Mucosa of rectum (tissue), 2 donors: ENCODE measurements around the gene MTCL1.
A peak's percentile ranks its signal among the peaks of the same experiment; 100 is the strongest.

ENCODE experiments used
- H3K27ac ChIP-seq, 2 donors: one replicate each; pipeline ENCODE4 v1.7.0; 2013; ENCODE audit warnings: inconsistent platforms in 2 of 2, low read depth in 2 of 2, low read length in 2 of 2
- H3K27me3 ChIP-seq, 2 donors: one replicate each; pipeline ENCODE4 v1.7.0; 2013; ENCODE audit warnings: low read length in 2 of 2; ENCODE audit not compliant: control insufficient read depth in 2 of 2, insufficient read depth in 2 of 2
- H3K36me3 ChIP-seq, 2 donors: one replicate each; pipeline ENCODE4 v1.7.0; 2013; ENCODE audit warnings: low read length in 2 of 2; ENCODE audit not compliant: control insufficient read depth in 2 of 2, insufficient read depth in 2 of 2
- H3K4me1 ChIP-seq, 2 donors: one replicate each; pipeline ENCODE4 v1.7.0; 2013; ENCODE audit warnings: low read length in 2 of 2, mild to moderate bottlenecking in 1 of 2; ENCODE audit not compliant: control insufficient read depth in 2 of 2, insufficient read depth in 2 of 2
- H3K4me3 ChIP-seq, 2 donors: one replicate each; pipeline ENCODE4 v1.7.0; 2013; ENCODE audit warnings: low read length in 2 of 2
- H3K9ac ChIP-seq, 2 donors: one replicate each; pipeline ENCODE4 v1.7.0; 2013; ENCODE audit warnings: low read length in 2 of 2, low read depth in 1 of 2, mild to moderate bottlenecking in 1 of 2
- H3K9me3 ChIP-seq, 2 donors: one replicate each; pipeline ENCODE4 v1.7.0; 2013; ENCODE audit warnings: low read length in 2 of 2; ENCODE audit not compliant: control insufficient read depth in 2 of 2
- donor health status: healthy.
- donor health status: Normal muscosa, but diverticular disease.

The MTCL1 gene

GRCh38 chr18:8799596-8800441 lies 94.5 kb downstream of the MTCL1 start:
- peak overlapping the region in 1 of 2 donors; percentile 45 for H3K27ac ChIP-seq
- no peaks in the 10 kb centered on the region for H3K9me3 ChIP-seq
- no peak overlapping the region for H3K4me3 ChIP-seq
- no peaks in the 10 kb centered on the region for H3K27me3 ChIP-seq
- H3K36me3 ChIP-seq: no peaks in the 10 kb centered on the region
- H3K4me1 ChIP-seq: peaks cover 12 to 22% of the 10 kb centered on the region in 2 donors
- no peak overlapping the region for H3K9ac ChIP-seq

GRCh38 chr18:8800445-8800844 lies 95.1 kb downstream of the MTCL1 start:
- H3K27ac ChIP-seq: peak overlapping the region in 1 of 2 donors; percentile 35

GRCh38 chr18:8800876-8801262 lies 95.5 kb downstream of the MTCL1 start:
- Histone ChIP-seq H3K27me3 (no peaks in the 10 kb centered on the region), H3K27ac (peak overlapping the region in 1 of 2 donors; percentile 35), H3K4me3 (no peak overlapping the region), H3K9me3 (no peaks in the 10 kb centered on the region), H3K9ac (no peak overlapping the region), H3K36me3 (no peaks in the 10 kb centered on the region), H3K4me1 (peaks cover 6 to 16% of the 10 kb centered on the region in 2 donors)

More at GRCh38 chr18:8800445-8800844, 95.1 kb downstream of the MTCL1 start:
- Histone ChIP-seq H3K36me3 (no peaks in the 10 kb centered on the region), H3K9ac (no peak overlapping the region), H3K9me3 (no peaks in the 10 kb centered on the region), H3K27me3 (no peaks in the 10 kb centered on the region), H3K4me3 (no peak overlapping the region), H3K4me1 (peaks cover 8 to 19% of the 10 kb centered on the region in 2 donors)

- Histone ChIP-seq H3K27me3 (no peaks in the 10 kb centered on the region), H3K4me1 (peaks cover 6 to 16% of the 10 kb centered on the region in 2 donors), H3K9me3 (no peaks in the 10 kb centered on the region), H3K36me3 (no peaks in the 10 kb centered on the region), H3K9ac (no peak overlapping the region), H3K27ac (peak overlapping the region in 1 of 2 donors; percentile 35), H3K4me3 (no peak overlapping the region)
These were observed 96.0 kb downstream of the MTCL1 start for GRCh38 chr18:8801263-8801901.

- H3K36me3 ChIP-seq: no peaks in the 10 kb centered on the region
- no peaks in the 10 kb centered on the region for H3K9me3 ChIP-seq
- H3K4me3 ChIP-seq: no peak overlapping the region
- no peaks in the 10 kb centered on the region for H3K27me3 ChIP-seq
- H3K27ac ChIP-seq: no peak overlapping the region
- H3K9ac ChIP-seq: no peak overlapping the region
- H3K4me1 ChIP-seq: peaks cover 2 to 10% of the 10 kb centered on the region in 2 donors
These were observed 96.8 kb downstream of the MTCL1 start for GRCh38 chr18:8802017-8802672.

GRCh38 chr18:8803063-8803795 lies 97.9 kb downstream of the MTCL1 start:
- Histone ChIP-seq H3K27ac (no peak overlapping the region), H3K4me1 (peaks cover 0 to 6% of the 10 kb centered on the region in 2 donors), H3K9ac (no peak overlapping the region), H3K36me3 (no peaks in the 10 kb centered on the region), H3K9me3 (no peaks in the 10 kb centered on the region), H3K27me3 (no peaks in the 10 kb centered on the region), H3K4me3 (no peak overlapping the region)

GRCh38 chr18:8803957-8804356 lies 98.6 kb downstream of the MTCL1 start:
- no peak overlapping the region for H3K27ac ChIP-seq
- no peak overlapping the region for H3K4me3 ChIP-seq
- no peak overlapping the region for H3K9ac ChIP-seq
- no peaks in the 10 kb centered on the region for H3K27me3 ChIP-seq
- H3K36me3 ChIP-seq: no peaks in the 10 kb centered on the region
- no peaks in the 10 kb centered on the region for H3K9me3 ChIP-seq
- H3K4me1 ChIP-seq: peaks cover 0 to 3% of the 10 kb centered on the region in 2 donors

- Histone ChIP-seq H3K36me3 (no peaks in the 10 kb centered on the region), H3K9ac (no peak overlapping the region), H3K4me3 (no peak overlapping the region), H3K27me3 (no peaks in the 10 kb centered on the region), H3K27ac (no peak overlapping the region), H3K4me1 (no peaks in the 10 kb centered on the region), H3K9me3 (no peaks in the 10 kb centered on the region)
These were observed 100.2 kb downstream of the MTCL1 start for GRCh38 chr18:8805552-8805951.

- no peaks in the 10 kb centered on the region for H3K9me3 ChIP-seq
- H3K9ac ChIP-seq: no peak overlapping the region
- no peaks in the 10 kb centered on the region for H3K27me3 ChIP-seq
- H3K27ac ChIP-seq: no peak overlapping the region
- no peaks in the 10 kb centered on the region for H3K36me3 ChIP-seq
- H3K4me3 ChIP-seq: no peak overlapping the region
- H3K4me1 ChIP-seq: no peaks in the 10 kb centered on the region
These were observed 100.9 kb downstream of the MTCL1 start for GRCh38 chr18:8806100-8806797.
